GM21390 (cell line): ENCODE results near the gene SLC24A3.

Experiments used
- ATAC-seq: cut with Tn5 transposase; IDR thresholded peaks from one replicate; pipeline ENCODE4 v1.9.1; 2021; ENCODE audit not compliant: unreplicated experiment

Gene SLC24A3

GRCh38 chr20:19269737-19270340 lies 57.4 kb downstream of the SLC24A3 start:
- ATAC-seq, result no peak

GRCh38 chr20:19271879-19272651 lies 59.6 kb downstream of the SLC24A3 start:
- no peak for ATAC-seq

- ATAC-seq, result no peak
These were observed 60.7 kb downstream of the SLC24A3 start for GRCh38 chr20:19272976-19273654.

DNA sequence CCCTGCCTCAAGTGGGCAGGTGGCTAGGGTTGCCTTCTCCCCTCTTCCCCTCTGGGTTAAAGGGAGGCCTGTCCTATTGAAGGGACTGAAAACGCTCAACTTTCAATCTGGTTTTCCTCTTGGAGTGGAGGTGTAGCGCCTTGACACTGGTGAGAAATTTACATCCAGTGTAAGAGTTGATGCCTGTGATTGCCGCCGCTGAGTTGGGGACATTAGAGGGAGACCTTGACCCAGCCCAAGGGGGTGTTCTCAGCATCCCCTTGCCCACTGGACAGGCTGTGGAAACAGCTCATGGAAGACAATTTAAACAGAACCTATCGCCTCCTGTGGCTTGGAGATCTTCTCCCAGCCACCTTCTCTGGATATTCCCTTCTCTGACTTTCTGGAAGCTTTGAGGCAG lies 61.6 kb downstream of the SLC24A3 start:
- ATAC-seq, result no peak

- no peak for ATAC-seq
These were observed 62.1 kb downstream of the SLC24A3 start for GRCh38 chr20:19274412-19275015.

GRCh38 chr20:19275038-19275629 lies 62.7 kb downstream of the SLC24A3 start:
- ATAC-seq, result no peak

DNA sequence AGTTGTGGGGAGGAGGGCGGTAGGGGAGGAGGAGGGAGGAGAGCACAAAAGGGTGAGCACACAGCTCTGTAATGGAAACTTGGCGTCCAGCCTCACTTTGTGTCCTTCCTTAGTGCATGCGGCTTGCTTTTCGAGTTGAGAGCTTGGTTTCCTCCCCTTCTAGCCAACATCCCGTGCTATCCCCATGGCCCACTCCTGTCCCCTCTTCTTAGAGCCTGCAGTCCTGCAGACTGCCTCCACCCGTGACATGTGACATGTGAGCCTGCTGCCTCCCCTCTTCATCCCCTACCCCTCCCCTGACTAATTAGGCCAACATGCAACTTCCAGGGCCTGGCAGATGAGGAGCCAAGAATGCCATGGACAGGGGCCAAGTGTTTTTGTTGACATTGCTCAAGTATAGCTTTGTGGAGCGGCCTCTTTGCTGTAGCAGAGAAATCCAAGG lies 63.2 kb downstream of the SLC24A3 start:
- ATAC-seq, result no peak

- no peak for ATAC-seq
These were observed 64.9 kb downstream of the SLC24A3 start for GRCh38 chr20:19277381-19277780.

DNA sequence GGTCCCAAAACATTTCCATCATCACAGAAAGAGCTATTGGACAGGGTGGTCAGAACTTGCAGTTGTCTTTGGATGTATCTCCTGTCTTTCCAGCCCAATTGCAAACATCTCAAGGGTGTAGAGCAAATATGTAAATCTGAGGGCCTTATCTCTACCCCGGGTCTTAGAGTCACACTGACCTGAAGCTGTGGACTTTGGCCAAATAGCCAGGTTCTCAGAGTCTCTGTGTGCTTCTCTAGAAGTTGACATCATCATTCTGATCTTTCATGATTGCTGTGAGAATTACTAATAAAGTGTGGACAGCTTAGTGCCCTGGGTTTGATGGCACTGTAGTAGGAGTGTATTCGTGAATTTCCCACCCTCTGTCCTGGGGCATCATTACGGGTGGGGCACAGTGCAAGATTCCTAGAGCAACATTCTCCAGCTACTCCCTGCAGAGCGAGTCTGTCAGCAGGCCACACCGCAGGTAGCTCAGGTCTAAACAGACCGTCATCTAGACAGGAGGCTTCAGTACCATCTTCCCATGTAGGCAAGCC lies 71.1 kb downstream of the SLC24A3 start:
- ATAC-seq, result no peak

DNA sequence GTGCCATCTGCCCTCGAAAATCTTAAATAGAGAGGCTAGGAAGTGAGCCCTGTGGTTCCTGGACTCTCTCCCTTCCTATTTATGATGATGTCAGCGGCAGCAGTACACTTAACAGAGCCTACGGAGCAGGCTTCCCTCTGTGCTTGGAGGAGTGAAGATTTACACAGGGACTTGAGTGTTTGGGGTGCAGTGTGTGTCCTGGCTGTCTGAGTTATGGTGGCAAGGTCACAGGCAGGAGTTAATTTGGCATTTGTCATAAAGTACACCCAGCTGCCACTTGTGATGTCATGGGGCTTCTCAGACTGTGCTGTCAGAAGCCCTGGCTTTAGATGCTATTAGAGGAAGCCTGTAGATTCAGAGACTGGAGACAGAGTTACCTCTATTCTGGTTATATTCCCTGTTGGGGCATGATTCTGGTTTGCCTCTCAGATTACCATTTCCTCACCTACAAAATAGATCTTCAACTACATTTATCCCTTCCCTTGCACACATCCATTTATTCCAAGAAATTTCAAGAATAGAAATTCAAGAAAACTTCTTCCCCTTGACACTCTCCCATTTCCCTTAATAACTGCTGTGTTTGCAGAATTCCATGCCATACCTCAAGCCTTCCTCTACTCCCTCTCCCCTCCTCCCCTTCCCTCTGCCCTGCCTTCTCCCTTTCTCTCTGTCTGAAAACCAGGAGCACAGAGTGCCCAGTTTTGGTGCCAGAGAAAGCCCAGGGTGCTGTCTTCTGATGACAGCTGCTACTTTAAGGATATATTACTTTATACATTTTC lies 72.1 kb downstream of the SLC24A3 start:
- no peak for ATAC-seq

DNA sequence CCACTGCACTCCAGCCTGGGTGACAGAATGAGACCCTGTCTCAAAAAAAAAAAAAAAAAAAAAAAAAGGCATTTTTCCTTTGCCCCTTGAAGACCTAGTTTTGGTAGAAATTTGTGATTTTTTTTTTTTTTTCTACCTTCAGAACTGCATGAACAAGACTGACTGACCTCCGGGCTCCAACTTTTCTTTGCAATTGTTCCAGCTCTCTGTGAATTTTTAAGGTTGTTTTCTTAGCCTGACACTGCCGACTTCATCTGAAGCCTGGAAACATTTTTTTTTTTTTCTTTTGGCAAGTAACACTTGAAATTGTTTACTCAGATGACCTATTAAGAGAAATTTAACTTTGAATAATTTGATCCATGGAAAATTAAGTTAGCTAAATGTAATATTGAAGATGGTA lies 73.0 kb downstream of the SLC24A3 start:
- no peak for ATAC-seq

DNA sequence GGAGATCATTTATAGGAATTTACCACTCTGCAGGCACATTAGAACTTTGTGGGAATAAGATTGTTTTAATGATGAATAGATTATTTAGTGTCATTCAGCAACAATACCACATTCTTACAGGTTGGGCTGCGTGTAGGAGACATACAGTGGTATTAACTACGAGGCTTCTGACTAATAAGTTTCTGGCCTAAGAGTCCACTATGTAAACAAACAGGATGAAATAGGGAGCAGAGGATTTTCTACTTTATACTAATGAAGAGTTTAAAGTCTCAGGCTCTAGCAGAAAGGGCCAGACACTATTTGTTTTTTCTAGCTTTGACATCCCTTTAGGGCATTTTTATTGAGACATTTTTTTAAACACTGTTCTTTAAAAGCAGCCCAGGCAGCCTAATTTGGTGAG lies 75.6 kb downstream of the SLC24A3 start:
- no peak for ATAC-seq

GRCh38 chr20:19288636-19289035 lies 76.2 kb downstream of the SLC24A3 start:
- no peak for ATAC-seq

GRCh38 chr20:19289451-19289850 lies 77.0 kb downstream of the SLC24A3 start:
- ATAC-seq, result no peak

DNA sequence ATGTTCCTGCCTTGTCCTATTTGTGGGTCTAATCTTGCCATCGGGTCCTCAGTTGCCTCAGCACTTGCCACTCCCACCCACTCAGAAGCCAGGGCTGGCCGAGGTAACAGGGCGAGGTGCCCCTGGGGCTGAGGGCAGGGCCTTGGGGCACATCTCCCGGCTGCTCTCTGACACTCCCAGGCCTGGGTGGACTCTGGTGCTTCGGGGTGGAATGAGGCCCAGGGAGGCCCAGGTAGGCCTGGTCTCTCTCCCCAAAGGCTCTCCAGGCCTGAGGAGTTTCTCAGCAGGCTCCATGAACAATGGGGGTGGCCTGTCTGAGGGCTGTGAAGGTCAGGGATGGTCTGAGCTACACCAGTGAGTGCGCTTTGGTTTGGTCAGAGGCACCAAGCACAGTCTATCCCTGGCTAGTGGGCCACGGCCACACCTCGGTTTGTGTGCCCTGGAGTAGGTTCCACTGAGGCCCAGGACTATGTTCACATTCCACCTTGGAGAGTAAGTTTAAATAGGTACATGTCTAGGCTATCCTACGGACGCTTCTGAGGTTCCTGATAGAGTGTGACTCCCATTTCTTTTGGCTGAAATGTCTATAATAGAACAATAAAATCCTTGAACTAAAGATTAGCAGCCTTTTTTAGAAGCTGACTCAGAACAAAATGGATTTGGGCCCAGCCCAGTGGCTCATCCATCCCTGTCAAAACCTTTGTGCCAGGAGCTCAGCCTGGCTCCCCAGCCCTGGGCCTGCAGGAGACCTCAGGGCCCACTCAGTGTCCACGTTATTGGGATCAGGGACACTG lies 78.8 kb downstream of the SLC24A3 start:
- ATAC-seq, result no peak

DNA sequence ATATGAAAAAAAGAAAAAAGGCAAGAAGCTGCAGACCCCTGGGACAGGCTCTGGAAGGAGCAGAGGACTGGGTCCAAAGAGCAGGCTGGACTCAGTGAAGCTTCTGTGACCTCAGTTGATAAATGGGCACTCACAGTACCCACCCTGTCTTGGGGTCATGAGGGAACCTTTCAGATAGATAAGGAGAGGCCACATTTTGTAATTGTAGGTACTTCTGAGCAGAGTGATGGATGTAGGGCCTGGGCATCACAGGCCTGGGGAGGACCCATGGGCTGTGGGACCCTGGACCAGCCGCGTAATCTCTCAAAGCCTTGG lies 79.3 kb downstream of the SLC24A3 start:
- ATAC-seq, result no peak

DNA sequence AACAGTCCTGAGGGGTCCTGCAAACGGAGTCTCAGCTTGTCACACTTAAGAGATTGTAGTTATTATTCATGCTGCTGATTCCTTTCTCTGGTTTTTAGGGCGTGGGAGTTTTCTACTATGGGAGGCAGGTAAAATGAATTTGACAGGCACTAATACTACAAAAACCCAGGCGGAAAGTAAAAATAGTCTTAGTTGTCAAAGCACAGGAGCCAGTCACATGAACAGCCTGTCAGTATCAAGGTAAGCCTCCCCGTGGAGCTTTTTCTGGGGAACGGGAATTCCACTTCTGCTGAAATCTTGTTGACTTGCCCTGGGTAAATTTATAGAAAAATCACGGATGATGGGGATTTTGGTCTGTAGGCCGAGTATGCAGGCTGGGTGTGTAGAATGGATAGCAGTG lies 79.8 kb downstream of the SLC24A3 start:
- no peak for ATAC-seq

DNA sequence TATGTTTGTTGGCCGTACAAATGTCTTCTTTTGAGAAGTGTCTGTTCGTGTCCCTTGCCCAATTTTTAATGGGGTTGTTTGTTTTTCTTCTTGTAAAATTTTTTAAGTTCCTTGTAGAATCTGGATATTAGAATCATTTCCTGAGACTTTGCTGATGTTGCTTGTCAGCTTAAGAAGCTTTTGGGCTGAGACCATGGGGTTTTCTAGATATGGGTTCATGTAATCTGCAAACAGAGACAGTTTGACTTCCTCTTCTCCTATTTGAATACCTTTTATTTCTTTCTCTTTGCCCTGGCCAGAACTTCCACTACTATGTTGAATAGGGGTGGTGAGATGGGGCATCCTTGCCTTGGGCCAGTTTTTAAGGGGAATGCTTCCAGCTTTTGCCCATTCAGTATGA lies 82.6 kb downstream of the SLC24A3 start:
- no peak for ATAC-seq

- no peak for ATAC-seq
These were observed 86.2 kb downstream of the SLC24A3 start for GRCh38 chr20:19298652-19299051.

- no peak for ATAC-seq
These were observed 88.0 kb downstream of the SLC24A3 start for GRCh38 chr20:19300395-19300794.
